T-cell (primary cell): Measurements from ENCODE around the gene NKG7. TPM values are rescaled to one million over a fixed set of nuclear protein-coding genes. Genes with fewer than 3 reads are reported as not detected.
A peak's percentile ranks its signal among the peaks of the same experiment; 100 is the strongest.
"Not testable (repeated sequence)": the region's sequence is repeated elsewhere in the genome, so short reads cannot be mapped to it uniquely, and the experiment has no call there.

Experiments
- ATAC-seq, 4 experiments: fragments of 200-7000 bp in 3 of 4; fragments of 150-1000 bp in 1 of 4; cut with Tn5 transposase; replicated peaks in 1 of 4; 1 replicate in 3 of 4; 2 replicates in 1 of 4; pipeline ENCODE4 v1.10.0; 2021; ENCODE audit warnings: moderate library complexity in 3 of 4, mild to moderate bottlenecking in 2 of 4, moderate number of reproducible peaks in 1 of 4
- CTCF ChIA-PET, 2 donors: fragments of 300-600 bp; sonication (Branson Sonifier 250); formaldehyde crosslinking; loops; one replicate each; lab custom pipeline; 2022; ENCODE audit warnings: antibody characterized with exemption in 2 of 2; lab: Charles Lee
- POLR2A ChIA-PET, 2 donors: fragments of 300-600 bp; sonication (Branson Sonifier 250); formaldehyde crosslinking; loops; one replicate each; lab custom pipeline; 2022; ENCODE audit warnings: antibody characterized with exemption in 2 of 2; lab: Charles Lee
- DNase-seq, 35 experiments: peaks; one replicate each; pipeline versions ENCODE4 v3.0.0 to v3.0.0-alpha.2; 2013 to 2023
- H3K27ac ChIP-seq: one replicate; pipeline ENCODE4 v1.5.1; 2013; ENCODE audit warnings: low read length
- H3K27me3 ChIP-seq, 2 experiments: replicated peaks in 1 of 2; 1 replicate in 1 of 2; 2 replicates in 1 of 2; pipeline versions ENCODE4 v1.6.1 to v1.7.0; 2013; ENCODE audit warnings: low read length in 1 of 2, mixed read lengths in 1 of 2; ENCODE audit not compliant: control insufficient read depth in 2 of 2, insufficient read depth in 2 of 2; ENCODE audit errors: extremely low read depth in 1 of 2
- H3K36me3 ChIP-seq, 2 donors: 1 replicate in 1 of 2; 2 replicates in 1 of 2; pipeline versions ENCODE4 v1.6.1 to v1.7.0; 2013; ENCODE audit warnings: low read length in 1 of 2; ENCODE audit not compliant: control insufficient read depth in 2 of 2, insufficient read depth in 1 of 2; ENCODE audit errors: extremely low read depth in 1 of 2
- H3K4me1 ChIP-seq, 2 experiments: 1 replicate in 1 of 2; 2 replicates in 1 of 2; pipeline versions ENCODE4 v1.6.1 to v1.7.0; 2013; ENCODE audit warnings: low read length in 2 of 2, mixed read lengths in 1 of 2; ENCODE audit not compliant: insufficient read depth in 2 of 2, control insufficient read depth in 1 of 2; ENCODE audit errors: extremely low read depth in 1 of 2
- H3K4me3 ChIP-seq, 2 donors: 1 replicate in 1 of 2; 2 replicates in 1 of 2; pipeline versions ENCODE4 v1.5.1 to v1.7.0; 2013; ENCODE audit warnings: mild to moderate bottlenecking in 2 of 2, low read length in 1 of 2, moderate library complexity in 1 of 2; ENCODE audit not compliant: control insufficient read depth in 1 of 2; ENCODE audit errors: extremely low read depth in 1 of 2
- H3K9me3 ChIP-seq: 2 replicates; pipeline ENCODE4 v1.7.0; 2013
- H3K27ac Mint-ChIP-seq, 2 donors: one replicate each; pipeline ENCODE4 v1.8.0; 2020 to 2021; ENCODE audit warnings: mild to moderate bottlenecking in 2 of 2, mixed read lengths in 2 of 2
- H3K27me3 Mint-ChIP-seq, 2 donors: one replicate each; pipeline ENCODE4 v1.8.0; 2021 to 2022; ENCODE audit warnings: mixed read lengths in 2 of 2
- H3K36me3 Mint-ChIP-seq: one replicate; pipeline ENCODE4 v1.8.0; 2021; ENCODE audit warnings: mixed read lengths
- H3K4me1 Mint-ChIP-seq, 3 donors: one replicate each; pipeline ENCODE4 v1.8.0; 2020 to 2022; ENCODE audit warnings: mixed read lengths in 3 of 3, mild to moderate bottlenecking in 1 of 3
- H3K4me3 Mint-ChIP-seq, 3 donors: one replicate each; pipeline ENCODE4 v1.8.0; 2020 to 2022; ENCODE audit warnings: mild to moderate bottlenecking in 3 of 3, mixed read lengths in 3 of 3, moderate library complexity in 3 of 3
- H3K9me3 Mint-ChIP-seq, 3 donors: one replicate each; pipeline ENCODE4 v1.8.0; 2020 to 2022; ENCODE audit warnings: mixed read lengths in 3 of 3
- WGBS: methylation state at CpG from one replicate; pipeline ENCODE4 v1.1.5; 2013; ENCODE audit warnings: missing lambda C conversion rate; ENCODE audit not compliant: insufficient coverage; 5-methylcytosine and 5-hydroxymethylcytosine counted together
- total RNA-seq, 35 experiments: library from RNA in 6 of 35; stranded (reverse) in 6 of 35; fragments of 120-200 nt in 1 of 35; gene quantifications; one replicate each; pipeline versions ENCODE4 v1.2.1 to v1.2.4 and lab custom pipeline; 2013 to 2026

Gene NKG7
- total RNA-seq (100 to 1,000 TPM in 4 of 5 donors, 10 to 100 TPM in 1; 42.9 to 356 (median 105) TPM), total RNA-seq (lab: John Stamatoyannopoulos, UW) (10.4 to 108 (median 53.1) reads per million in 29 experiments)
- total RNA-seq (2013) = 271 TPM

GRCh38 chr19:51372649-51373504, at the start of gene NKG7:
Gene NKG7, minus strand, starts transcription at chr19:51372654. Its CDS starts 119 bp downstream, at chr19:51372535.
- peak; percentile 61 to 74 (median 68) for ATAC-seq
- Mint-ChIP-seq H3K4me1 (peaks cover 59 to 74% (median 67%) of the 10 kb centered on the region in 3 donors), H3K27ac (peak within 1 kb of the TSS; percentile 89), H3K27me3 (no peaks in the 10 kb centered on the region), H3K4me3 (peak within 1 kb of the TSS; percentile 61 to 96 (median 96)), H3K36me3 (no peaks in the 10 kb centered on the region), H3K9me3 (no peaks in the 10 kb centered on the region)
- Histone ChIP-seq H3K4me1 (peaks cover 18 to 90% of the 10 kb centered on the region in 2 experiments), H3K4me3 (peak within 1 kb of the TSS; percentile 17 to 75), H3K36me3 (no peaks in the 10 kb centered on the region), H3K27ac (peak within 1 kb of the TSS; percentile 87), H3K9me3 (no peaks in the 10 kb centered on the region), H3K27me3 (no peaks in the 10 kb centered on the region)
- peak; percentile 26 to 83 (median 59) for DNase-seq
- POLR2A ChIA-PET = interaction anchor here (0.6 to 1.0 kb wide), 2 partner anchors 22 to 46 kb away, joined by 3 read pairs; no protein-coding TSS in a partner anchor
- CTCF ChIA-PET = interaction anchor here in 1 of 2 donors (1.9 kb wide), 1 partner anchor 22 kb away, joined by 10 read pairs; no protein-coding TSS in a partner anchor
- WGBS = no CpG with 5 or more reads among the region's 9 CpGs

GRCh38 chr19:51422053-51422448, 49.6 kb upstream of the NKG7 start:
- H3K36me3 ChIP-seq = no peaks in the 10 kb centered on the region
- ATAC-seq = peak; percentile 74 to 93 (median 86)

GRCh38 chr19:51421229-51422052, 49.0 kb upstream of the NKG7 start:
- H3K4me3 ChIP-seq = no peak overlapping the region
- POLR2A ChIA-PET = no interaction called here
- ATAC-seq = no peak
- no peaks in the 10 kb centered on the region for H3K36me3 ChIP-seq
- peak overlapping the region in 1 of 3 donors; percentile 27 for H3K4me3 Mint-ChIP-seq
- no peak overlapping the region for H3K27ac Mint-ChIP-seq
- CTCF ChIA-PET = interaction anchor here (0.5 to 1.4 kb wide), 9 partner anchors 17 to 414 kb away, joined by 3 to 6 read pairs (median 3); no protein-coding TSS in a partner anchor
- H3K9me3 Mint-ChIP-seq = no peaks in the 10 kb centered on the region
- DNase-seq = peak in 1 of 35 experiments; percentile 4
- H3K27ac ChIP-seq = no peak overlapping the region
- peaks cover 27 to 40% of the 10 kb centered on the region in 2 donors for H3K27me3 Mint-ChIP-seq
- 5% methylated on average over 18 of the region's 39 CpGs for WGBS
- peaks cover 0 to 11% (median 0%) of the 10 kb centered on the region in 3 donors for H3K4me1 Mint-ChIP-seq
- H3K9me3 ChIP-seq = no peaks in the 10 kb centered on the region
- H3K36me3 Mint-ChIP-seq = no peaks in the 10 kb centered on the region
- H3K4me1 ChIP-seq = peaks cover 0 to 20% of the 10 kb centered on the region in 2 experiments
- H3K27me3 ChIP-seq = peaks cover 0 to 49% of the 10 kb centered on the region in 2 experiments

More at GRCh38 chr19:51422053-51422448, 49.6 kb upstream of the NKG7 start:
- Mint-ChIP-seq H3K27me3 (peaks cover 26 to 41% of the 10 kb centered on the region in 2 donors), H3K27ac (peak overlapping the region in 1 of 2 donors; percentile 70), H3K36me3 (no peaks in the 10 kb centered on the region), H3K4me3 (peak overlapping the region in 1 of 3 donors; percentile 27), H3K4me1 (peaks cover 0 to 9% (median 0%) of the 10 kb centered on the region in 3 donors), H3K9me3 (no peaks in the 10 kb centered on the region)
- no peak overlapping the region for H3K4me3 ChIP-seq
- H3K4me1 ChIP-seq = peaks cover 0 to 20% of the 10 kb centered on the region in 2 experiments
- peak; percentile 40 to 87 (median 73) for DNase-seq
- CTCF ChIA-PET = interaction anchor here (0.5 to 1.4 kb wide), 8 partner anchors 17 to 414 kb away, joined by 3 to 9 read pairs (median 3); no protein-coding TSS in a partner anchor
- H3K27me3 ChIP-seq = peaks cover 0 to 47% of the 10 kb centered on the region in 2 experiments
- POLR2A ChIA-PET = no interaction called here
- no peaks in the 10 kb centered on the region for H3K9me3 ChIP-seq
- 3% methylated on average over 16 of the region's 19 CpGs for WGBS
- H3K27ac ChIP-seq = no peak overlapping the region

GRCh38 chr19:51420511-51420910, 48.1 kb upstream of the NKG7 start:
- POLR2A ChIA-PET = not testable (repeated sequence)
- CTCF ChIA-PET = interaction anchor here (0.6 to 1.0 kb wide), 2 partner anchors 88 to 236 kb away, joined by 3 to 4 read pairs; no protein-coding TSS in a partner anchor

GRCh38 chr19:51418707-51419106, 46.3 kb upstream of the NKG7 start:
- CTCF ChIA-PET = interaction anchor here (0.6 to 1.1 kb wide), 3 partner anchors 20 to 1507 kb away, joined by 3 to 8 read pairs (median 3); no protein-coding TSS in a partner anchor

More at GRCh38 chr19:51420511-51420910, 48.1 kb upstream of the NKG7 start:
- H3K27ac Mint-ChIP-seq, H3K9me3 Mint-ChIP-seq, DNase-seq, H3K36me3 ChIP-seq, H3K4me3 ChIP-seq, ATAC-seq, H3K27ac ChIP-seq, H3K4me3 Mint-ChIP-seq, H3K9me3 ChIP-seq, H3K36me3 Mint-ChIP-seq: not testable (repeated sequence)
- peaks cover 27 to 43% of the 10 kb centered on the region in 2 donors for H3K27me3 Mint-ChIP-seq
- Histone ChIP-seq H3K27me3 (peaks cover 0 to 43% of the 10 kb centered on the region in 2 experiments), H3K4me1 (peaks cover 0 to 20% of the 10 kb centered on the region in 2 experiments)
- H3K4me1 Mint-ChIP-seq = peaks cover 0 to 11% (median 0%) of the 10 kb centered on the region in 3 donors
- WGBS = 100% methylated on average over 8 of the region's 11 CpGs

More at GRCh38 chr19:51418707-51419106, 46.3 kb upstream of the NKG7 start:
- H3K36me3 ChIP-seq = no peaks in the 10 kb centered on the region
- DNase-seq = no peak
- Mint-ChIP-seq H3K4me1 (peaks cover 0 to 11% (median 0%) of the 10 kb centered on the region in 3 donors), H3K27me3 (peaks cover 27 to 42% of the 10 kb centered on the region in 2 donors), H3K27ac (no peak overlapping the region), H3K36me3 (no peaks in the 10 kb centered on the region), H3K9me3 (no peaks in the 10 kb centered on the region), H3K4me3 (no peak overlapping the region)
- no peak overlapping the region for H3K4me3 ChIP-seq
- H3K9me3 ChIP-seq = no peaks in the 10 kb centered on the region
- no CpG with 5 or more reads among the region's 2 CpGs for WGBS
- no peak overlapping the region for H3K27ac ChIP-seq
- no peak for ATAC-seq
- POLR2A ChIA-PET = interaction anchor here in 1 of 2 donors (0.7 kb wide), 1 partner anchor 46 kb away, joined by 3 read pairs; no protein-coding TSS in a partner anchor
- H3K4me1 ChIP-seq = peaks cover 0 to 20% of the 10 kb centered on the region in 2 experiments
- H3K27me3 ChIP-seq = peaks cover 0 to 48% of the 10 kb centered on the region in 2 experiments
